CD4-positive, alpha-beta T cell (primary cell): ENCODE data around the gene PDE4B. TPM values are rescaled to one million over a fixed set of nuclear protein-coding genes. Genes with fewer than 3 reads are reported as not detected.

Source experiments
- ATAC-seq: fragments of 200-7000 bp; cut with Tn5 transposase; one replicate; pipeline ENCODE4 v1.10.0; 2022; ENCODE audit warnings: mild to moderate bottlenecking; ENCODE audit not compliant: poor library complexity
- CTCF ChIA-PET: fragments of 350-600 bp; sonication (Branson Sonifier 250); formaldehyde crosslinking; loops from one replicate; lab custom pipeline; 2021; ENCODE audit warnings: antibody characterized with exemption, inconsistent platforms; lab: Charles Lee
- POLR2A ChIA-PET: fragments of 350-600 bp; sonication (Branson Sonifier 250); formaldehyde crosslinking; loops from one replicate; lab custom pipeline; 2021; ENCODE audit warnings: antibody characterized with exemption, inconsistent platforms; lab: Charles Lee
- DNase-seq, 14 experiments: peaks; one replicate each; pipeline ENCODE4 v3.0.0-alpha.2; 2013 to 2020; ENCODE audit warnings: mixed read lengths in 2 of 14
- H3K27ac ChIP-seq, 2 donors: one replicate each; pipeline versions ENCODE4 v1.5.1 to v1.7.0; 2013; ENCODE audit warnings: low read length in 2 of 2, low read depth in 1 of 2, mild to moderate bottlenecking in 1 of 2
- H3K27me3 ChIP-seq, 2 experiments: 1 replicate in 1 of 2; 2 replicates in 1 of 2; pipeline versions ENCODE4 v1.6.1 to v1.7.0; 2013; ENCODE audit warnings: low read length in 2 of 2, control low read depth in 1 of 2, mild to moderate bottlenecking in 1 of 2, moderate library complexity in 1 of 2; ENCODE audit not compliant: insufficient read depth in 2 of 2, control insufficient read depth in 1 of 2
- H3K36me3 ChIP-seq: one replicate; pipeline ENCODE4 v1.6.1; 2013; ENCODE audit warnings: low read length, control low read depth; ENCODE audit not compliant: insufficient read depth
- H3K4me1 ChIP-seq: one replicate; pipeline ENCODE4 v1.6.1; 2013; ENCODE audit warnings: low read length, control low read depth; ENCODE audit not compliant: insufficient read depth
- H3K4me3 ChIP-seq: one replicate; pipeline ENCODE4 v1.5.1; 2013; ENCODE audit warnings: mild to moderate bottlenecking, low read length, moderate library complexity
- H3K9me3 ChIP-seq, 2 experiments: 1 replicate in 1 of 2; 2 replicates in 1 of 2; pipeline versions ENCODE4 v1.6.1 to v1.7.0; 2013; ENCODE audit warnings: low read length in 2 of 2, mild to moderate bottlenecking in 2 of 2, control low read depth in 1 of 2, moderate library complexity in 1 of 2; ENCODE audit not compliant: control insufficient read depth in 1 of 2, insufficient read depth in 1 of 2
- H3K27ac Mint-ChIP-seq: one replicate; pipeline ENCODE4 v1.8.0; 2020; ENCODE audit warnings: mixed read lengths
- H3K27me3 Mint-ChIP-seq: one replicate; pipeline ENCODE4 v1.8.0; 2021; ENCODE audit warnings: mixed read lengths
- H3K36me3 Mint-ChIP-seq: one replicate; pipeline ENCODE4 v1.8.0; 2021; ENCODE audit warnings: low read depth, mixed read lengths
- H3K4me1 Mint-ChIP-seq: one replicate; pipeline ENCODE4 v1.8.0; 2021; ENCODE audit warnings: low read depth, mixed read lengths
- H3K4me3 Mint-ChIP-seq: one replicate; pipeline ENCODE4 v1.8.0; 2020; ENCODE audit warnings: mild to moderate bottlenecking, mixed read lengths
- H3K9me3 Mint-ChIP-seq: one replicate; pipeline ENCODE4 v1.8.0; 2020; ENCODE audit warnings: mixed read lengths
- CTCF ChIP-seq: fragments of 200-600 bp; IDR thresholded peaks from one replicate; pipeline ENCODE4 v1.8.0; 2022; ENCODE audit warnings: antibody characterized with exemption, mild to moderate bottlenecking
- intact Hi-C, 2 experiments: fragments of 100-400 bp; cut with DNase I in 1 of 2; cut with micrococcal nuclease in 1 of 2; formaldehyde crosslinking; loops; one replicate each; pipeline versions ENCODE4 v1.15.1 to v1.9.0; 2023 to 2025; cut with DNase I, micrococcal nuclease
- total RNA-seq, 174 experiments: library from RNA in 2 of 174; stranded (reverse) in 2 of 174; gene quantifications; one replicate each; pipeline ENCODE4 v1.2.3 and lab custom pipeline; 2021 to 2026

Gene PDE4B
- total RNA-seq, 2 experiments from 2014 or later, result 155 to 159 TPM

- ChIA-PET CTCF (interaction anchor here (1.6 to 3.6 kb wide), 3 partner anchors 9 to 490 kb away, joined by 4 to 25 read pairs (median 19); no protein-coding TSS in a partner anchor), POLR2A (no interaction called here)
- H3K9me3 Mint-ChIP-seq, result no peaks in the 10 kb centered on the region
- H3K27ac Mint-ChIP-seq, result no peak overlapping the region
- DNase-seq, result no peak
- ATAC-seq, result no peak
- Histone ChIP-seq H3K36me3 (no peaks in the 10 kb centered on the region), H3K27me3 (peaks cover 0 to 5% of the 10 kb centered on the region in 2 experiments), H3K9me3 (no peaks in the 10 kb centered on the region), H3K4me1 (no peaks in the 10 kb centered on the region), H3K4me3 (no peak overlapping the region), H3K27ac (no peak overlapping the region)
- H3K4me3 Mint-ChIP-seq, result no peak overlapping the region
- no peaks in the 10 kb centered on the region for H3K4me1 Mint-ChIP-seq
- TF ChIP-seq CTCF, result no peak
- H3K36me3 Mint-ChIP-seq, result no peaks in the 10 kb centered on the region
- intact Hi-C loops, result loop anchor here in 1 of 2 experiments (5.0 kb wide), 1 partner anchor 772 kb away; no protein-coding TSS in a partner anchor
- no peaks in the 10 kb centered on the region for H3K27me3 Mint-ChIP-seq
Measured at GRCh38 chr1:65955503-65955902, 162.8 kb downstream of the PDE4B start.

- intact Hi-C loops, result loop anchor here (1.0 to 5.0 kb wide), 3 partner anchors 284 to 769 kb away; no protein-coding TSS in a partner anchor
- H3K27ac Mint-ChIP-seq, result no peak overlapping the region
- no peaks in the 10 kb centered on the region for H3K4me1 Mint-ChIP-seq
- peak; percentile 97 for TF ChIP-seq CTCF
- no peaks in the 10 kb centered on the region for H3K9me3 ChIP-seq
- no peaks in the 10 kb centered on the region for H3K36me3 Mint-ChIP-seq
- H3K27ac ChIP-seq, result no peak overlapping the region
- ChIA-PET CTCF (interaction anchor here (0.7 to 6.0 kb wide), 5 partner anchors 277 to 488 kb away, joined by 3 to 36 read pairs (median 25); no protein-coding TSS in a partner anchor), POLR2A (interaction anchor here (1.2 to 2.3 kb wide), 3 partner anchors 277 to 488 kb away, joined by 3 to 7 read pairs (median 3); no protein-coding TSS in a partner anchor)
- H3K36me3 ChIP-seq, result no peaks in the 10 kb centered on the region
- peak in 10 of 14 experiments; percentile 1 to 73 (median 8) for DNase-seq
- H3K4me3 Mint-ChIP-seq, result no peak overlapping the region
- no peaks in the 10 kb centered on the region for H3K4me1 ChIP-seq
- no peaks in the 10 kb centered on the region for H3K9me3 Mint-ChIP-seq
- peaks cover 0 to 5% of the 10 kb centered on the region in 2 experiments for H3K27me3 ChIP-seq
- no peak overlapping the region for H3K4me3 ChIP-seq
- H3K27me3 Mint-ChIP-seq, result no peaks in the 10 kb centered on the region
- ATAC-seq, result peak; percentile 68
Measured at GRCh38 chr1:65958561-65959350, 166.1 kb downstream of the PDE4B start.

- Mint-ChIP-seq H3K4me1 (no peaks in the 10 kb centered on the region), H3K27me3 (no peaks in the 10 kb centered on the region), H3K4me3 (no peak overlapping the region), H3K27ac (no peak overlapping the region), H3K36me3 (no peaks in the 10 kb centered on the region), H3K9me3 (no peaks in the 10 kb centered on the region)
- Histone ChIP-seq H3K4me3 (no peak overlapping the region), H3K27me3 (peaks cover 0 to 5% of the 10 kb centered on the region in 2 experiments), H3K36me3 (no peaks in the 10 kb centered on the region), H3K9me3 (no peaks in the 10 kb centered on the region), H3K4me1 (no peaks in the 10 kb centered on the region), H3K27ac (no peak overlapping the region)
- ChIA-PET POLR2A (interaction anchor here (1.3 to 2.3 kb wide), 3 partner anchors 282 to 486 kb away, joined by 3 to 7 read pairs (median 3); no protein-coding TSS in a partner anchor), CTCF (interaction anchor here (3.6 to 6.0 kb wide), 2 partner anchors 282 to 487 kb away, joined by 32 to 36 read pairs; no protein-coding TSS in a partner anchor)
- no peak for TF ChIP-seq CTCF
- intact Hi-C loops, result loop anchor here (1.0 to 5.0 kb wide), 3 partner anchors 282 to 767 kb away; no protein-coding TSS in a partner anchor
- DNase-seq (no peak), ATAC-seq (no peak)
Measured at GRCh38 chr1:65959896-65960567, 167.3 kb downstream of the PDE4B start.
